ENCODE results near the gene IGBP1.
A peak's percentile ranks its signal among the peaks of the same experiment; 100 is the strongest.
"Not testable (repeated sequence)": the region's sequence is repeated elsewhere in the genome, so short reads cannot be mapped to it uniquely, and the experiment has no call there.

Gene IGBP1

DNA sequence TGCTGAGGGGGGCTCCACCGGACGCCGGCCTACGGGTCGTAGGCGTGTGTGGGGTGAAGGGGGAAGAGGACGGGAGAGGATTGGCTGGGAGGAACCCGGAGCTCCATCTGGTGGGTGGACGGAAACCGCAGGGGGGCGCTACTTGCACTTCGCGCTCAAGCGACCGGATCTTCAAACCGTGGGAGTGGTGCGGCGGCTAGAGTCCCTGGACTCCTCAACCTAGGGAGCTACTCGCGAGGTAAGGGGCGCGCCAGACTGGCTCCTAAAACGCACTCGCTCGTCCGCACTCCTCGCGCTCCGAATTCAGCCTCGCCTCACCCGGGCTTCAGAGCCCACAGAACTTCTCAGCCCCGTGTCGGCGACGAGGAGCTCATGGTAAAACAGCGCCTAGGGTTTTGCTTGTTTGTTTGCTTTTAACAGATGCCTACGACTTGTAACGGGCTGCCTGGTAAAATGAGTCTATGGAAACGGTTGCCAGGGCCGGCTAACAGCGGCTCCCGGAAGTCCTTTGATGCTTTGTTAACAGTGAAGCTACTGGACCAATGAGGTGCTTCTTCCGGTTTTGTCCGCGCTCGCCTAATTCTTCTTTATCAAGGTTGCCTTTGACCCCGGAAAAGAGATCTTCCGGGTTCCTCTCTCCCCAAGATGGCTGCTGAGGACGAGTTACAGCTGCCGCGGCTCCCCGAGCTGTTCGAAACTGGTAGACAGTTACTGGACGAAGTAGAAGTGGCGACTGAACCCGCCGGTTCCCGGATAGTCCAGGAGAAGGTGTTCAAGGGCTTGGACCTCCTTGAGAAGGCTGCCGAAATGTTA is at the start of gene IGBP1:
Gene IGBP1 (plus strand): TSS at position 145 of the 813 bp plus-strand sequence. CDS start 501 bp downstream, at position 646.
- DNase-seq, result peak; percentile 88

DNA sequence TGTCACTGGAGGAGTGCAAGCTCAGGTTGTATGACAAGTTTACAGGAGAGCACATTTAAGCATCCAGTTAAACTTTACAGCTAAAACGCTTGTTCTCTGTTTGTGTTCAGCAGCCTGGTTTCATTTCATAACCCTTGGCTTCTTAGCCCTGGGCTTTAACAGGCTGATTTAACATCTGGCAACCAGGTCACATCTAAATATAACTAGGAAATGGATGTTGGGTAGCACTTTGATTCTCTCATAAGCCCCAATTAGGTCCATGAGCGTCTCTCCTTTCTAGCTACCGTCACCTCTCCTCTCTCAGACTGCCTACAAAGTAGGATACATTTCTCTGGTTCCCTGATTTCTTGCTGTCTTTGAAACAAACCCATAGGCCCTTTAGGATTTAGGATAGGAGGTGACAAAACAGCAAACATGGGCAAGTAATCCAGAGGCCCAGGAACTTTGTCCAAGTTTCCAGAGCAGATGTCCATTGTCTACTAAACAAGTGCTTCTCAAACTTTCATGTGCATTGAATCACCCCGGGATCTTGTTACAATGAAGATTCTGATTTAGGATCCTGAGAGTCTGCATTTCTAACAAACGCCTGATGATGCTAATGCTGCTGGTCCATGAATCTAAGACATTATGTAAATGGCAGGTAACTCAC is 48.5 kb upstream of the IGBP1 start:
- DNase-seq, result no peak

DNA sequence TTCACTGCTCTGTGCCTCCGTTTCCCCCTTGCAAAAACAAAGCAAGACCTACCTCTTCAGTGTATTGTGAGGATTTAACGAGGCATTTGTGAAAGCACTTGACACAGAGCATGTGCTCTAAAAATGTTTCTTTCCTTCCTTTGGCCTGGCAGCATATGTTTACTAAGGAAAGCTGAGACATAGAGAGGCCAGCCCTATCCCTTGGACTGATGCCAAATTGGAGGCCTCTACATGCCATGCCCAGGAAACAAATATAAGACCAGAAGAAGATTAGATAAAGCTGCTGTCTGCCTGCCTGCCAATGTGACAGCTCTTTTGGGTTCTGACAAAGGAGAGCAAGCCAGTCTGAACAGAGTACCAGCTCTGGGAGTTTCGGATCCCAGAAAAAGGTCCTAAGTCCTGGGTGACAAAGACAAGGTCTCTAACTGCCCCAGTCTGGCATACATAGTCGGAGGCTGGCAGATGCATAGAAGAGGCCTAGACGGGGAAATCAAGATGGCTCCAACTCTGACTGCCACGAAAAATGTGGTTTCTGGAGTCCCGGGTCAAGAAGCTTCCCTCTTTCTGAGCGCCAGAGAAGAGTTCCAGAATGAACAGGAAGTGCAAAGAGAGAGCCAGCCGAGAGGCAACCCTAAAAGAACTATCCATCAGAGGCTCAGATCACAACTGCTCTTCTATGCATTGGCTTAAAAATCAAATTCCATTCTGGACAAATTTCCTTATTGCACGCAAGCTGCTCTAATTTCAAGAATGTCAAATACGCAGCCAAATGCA is 45.2 kb upstream of the IGBP1 start:
- peak; percentile 31 for DNase-seq

DNA sequence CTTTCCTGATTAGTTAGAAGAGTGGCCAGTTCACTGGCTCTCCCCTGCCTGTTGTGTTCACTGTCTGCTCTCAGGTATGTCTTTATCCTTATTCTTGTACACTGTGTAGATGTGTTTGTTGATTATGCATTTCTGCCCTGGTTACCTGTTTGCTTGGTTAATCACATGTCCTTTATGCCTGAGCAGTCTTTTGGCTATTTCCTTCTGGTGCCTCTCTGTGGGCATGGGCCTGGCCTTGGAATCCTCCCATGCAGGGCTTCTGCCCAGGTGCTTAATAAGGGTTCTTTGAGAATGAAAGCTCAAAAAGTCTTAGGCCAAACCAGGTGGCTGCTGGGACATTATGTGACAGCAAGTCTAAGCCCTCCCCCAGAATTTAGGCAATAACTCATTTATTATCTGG is 44.5 kb upstream of the IGBP1 start:
- DNase-seq, result no peak

DNA sequence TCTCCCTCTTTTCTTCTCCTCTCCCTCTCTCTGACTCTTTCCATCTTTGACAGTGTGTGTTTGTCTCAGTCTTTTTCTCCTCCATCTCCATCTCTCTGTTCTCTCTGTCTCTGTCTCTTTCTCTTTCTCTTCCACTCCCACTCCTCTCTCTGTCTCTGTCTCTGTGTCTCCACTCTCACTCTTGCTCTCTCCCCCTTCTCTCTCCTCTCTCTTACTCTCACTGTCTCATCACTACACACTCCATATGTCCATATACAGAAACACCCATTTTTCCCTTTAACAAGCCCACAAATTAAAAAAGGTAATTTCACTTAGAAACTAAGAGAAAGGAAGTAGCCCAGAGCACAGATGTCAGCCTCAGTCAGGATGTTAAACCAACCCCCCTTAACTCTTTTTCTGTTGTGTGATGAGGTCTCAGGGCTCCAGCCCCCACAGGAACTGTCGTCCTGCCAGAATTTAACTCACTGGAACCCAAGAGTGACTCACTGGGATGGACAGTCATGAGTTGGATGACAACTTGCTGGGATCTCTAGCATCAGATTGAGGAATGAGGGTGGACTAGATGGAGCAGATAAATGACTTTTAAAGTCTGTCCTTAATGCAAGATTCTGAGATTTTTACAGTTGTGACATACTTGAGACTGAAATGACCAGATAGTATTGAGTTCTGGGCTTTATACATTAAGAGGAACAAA is 43.5 kb upstream of the IGBP1 start:
- DNase-seq, result no peak

DNA sequence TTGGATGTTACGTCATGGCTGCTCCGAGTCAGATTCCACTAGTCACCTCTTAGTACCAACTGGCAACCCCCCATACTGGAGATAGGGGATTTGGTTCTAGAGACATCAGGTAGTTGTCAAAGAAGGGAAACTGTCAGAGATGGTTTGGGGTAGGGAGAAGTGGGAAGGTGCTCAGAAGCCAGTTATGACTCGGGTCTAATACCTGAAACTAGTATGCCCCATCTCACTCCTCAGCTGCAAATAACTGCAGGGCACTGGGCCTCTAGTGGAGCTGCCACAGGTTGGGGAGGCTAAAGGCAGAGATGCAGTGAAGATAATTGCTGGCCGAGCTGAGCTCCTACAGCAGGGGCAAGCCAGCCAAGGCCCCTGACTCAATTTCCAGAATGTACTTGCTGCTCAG is 41.0 kb upstream of the IGBP1 start:
- DNase-seq, result no peak

DNA sequence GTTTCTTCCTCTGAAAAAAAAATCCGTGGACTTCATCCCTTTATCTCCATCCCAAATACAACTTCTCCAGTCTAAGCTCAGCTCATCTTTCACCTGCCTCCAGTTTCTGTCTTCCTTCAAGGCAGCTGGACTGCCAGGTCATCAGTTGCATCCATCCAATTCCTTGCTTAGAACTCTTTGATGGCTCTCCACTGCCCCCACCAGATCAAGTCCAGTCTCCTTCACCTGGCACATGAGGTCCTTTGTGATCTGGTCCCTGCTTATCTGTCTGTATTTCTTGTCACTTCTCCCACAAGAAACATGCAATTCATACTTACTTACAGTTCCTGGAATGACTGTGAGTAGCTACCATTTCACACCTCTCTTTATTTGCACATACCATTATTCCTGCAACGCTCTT is 37.2 kb upstream of the IGBP1 start:
- DNase-seq, result no peak

DNA sequence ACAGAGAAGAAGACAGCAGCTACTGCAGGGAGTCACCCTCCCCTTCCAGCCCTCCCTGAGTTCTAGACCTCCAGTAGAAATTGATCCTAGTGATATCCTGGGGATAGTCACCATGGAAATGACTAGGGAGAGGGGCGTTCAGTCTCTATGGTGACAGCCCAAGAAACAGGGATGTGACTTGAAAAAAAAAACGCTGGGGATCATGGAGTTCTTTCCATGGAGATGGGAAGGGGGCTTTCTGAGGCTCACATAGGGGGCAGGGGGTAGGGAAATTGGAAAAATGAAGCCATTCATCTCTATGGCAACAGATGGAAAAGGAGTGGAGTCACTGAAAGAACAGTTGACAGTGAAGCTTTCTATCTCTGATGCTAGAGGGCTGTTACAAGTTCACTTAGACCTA is 28.0 kb upstream of the IGBP1 start:
- DNase-seq, result no peak

DNA sequence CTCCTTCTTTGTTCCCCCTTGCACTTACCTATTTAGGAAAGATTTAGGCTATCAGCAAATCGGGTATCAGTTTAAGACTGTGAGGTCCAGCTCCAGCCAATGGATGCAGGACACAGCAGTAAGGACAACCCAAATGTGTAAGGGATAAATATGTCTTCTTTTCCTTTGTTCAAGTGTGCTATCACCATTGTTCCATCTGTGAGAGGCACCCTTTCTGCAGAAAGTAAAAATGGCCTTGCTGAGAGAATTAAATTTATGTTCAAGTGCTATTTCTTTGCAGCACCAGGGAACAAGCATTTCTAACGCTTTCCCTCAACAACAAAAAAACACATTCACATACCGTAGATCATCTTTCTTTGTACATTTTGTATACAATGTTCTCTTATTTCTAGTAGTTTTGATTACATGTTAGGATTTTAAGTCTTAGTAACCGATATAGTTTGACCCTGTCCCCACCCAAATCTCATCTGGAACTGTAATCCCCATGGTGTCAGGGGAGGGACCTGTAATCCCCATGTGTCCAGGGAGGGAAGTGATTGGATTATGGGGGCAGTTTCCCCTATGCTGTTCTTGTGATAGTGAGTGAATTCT is 21.7 kb upstream of the IGBP1 start:
- not testable (repeated sequence) for DNase-seq

DNA sequence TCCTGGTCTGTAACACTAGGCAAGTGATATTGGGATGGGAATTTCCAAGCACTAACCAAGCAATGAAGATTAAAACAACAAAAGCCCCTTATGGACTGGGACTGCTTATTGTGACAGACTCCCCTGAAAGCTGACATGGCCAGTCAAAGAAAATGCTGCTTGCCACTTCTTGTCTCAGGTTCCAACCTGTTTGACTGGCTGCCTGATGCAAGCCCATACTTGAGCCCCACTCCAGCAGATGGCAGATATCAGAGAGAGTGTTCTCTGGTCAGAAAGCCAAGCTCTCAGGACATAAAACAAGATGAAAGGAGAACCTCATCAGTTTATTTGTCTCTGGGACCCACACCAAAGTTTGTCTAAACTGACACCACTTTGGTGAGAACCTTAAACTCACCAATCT is 15.5 kb upstream of the IGBP1 start:
- no peak for DNase-seq

DNA sequence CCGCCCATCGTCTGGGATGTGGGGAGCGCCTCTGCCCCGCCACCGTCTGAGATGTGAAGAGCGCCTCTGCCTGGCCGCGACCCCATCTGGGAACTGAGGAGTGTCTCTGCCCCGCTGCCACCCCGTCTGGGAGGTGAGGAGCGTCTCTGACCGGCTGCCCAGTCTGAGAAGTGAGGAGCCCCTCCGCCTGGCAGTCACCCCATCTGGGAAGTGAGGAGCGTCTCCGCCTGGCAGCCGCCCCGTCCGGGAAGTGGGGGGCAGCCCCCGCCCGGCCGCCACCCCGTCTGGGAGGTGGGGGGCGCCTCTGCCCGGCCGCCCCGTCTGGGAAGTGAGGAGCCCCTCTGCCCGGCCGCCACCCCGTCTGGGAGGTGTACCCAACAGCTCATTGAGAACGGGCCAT is 10.2 kb upstream of the IGBP1 start:
- DNase-seq, result not testable (repeated sequence)

DNA sequence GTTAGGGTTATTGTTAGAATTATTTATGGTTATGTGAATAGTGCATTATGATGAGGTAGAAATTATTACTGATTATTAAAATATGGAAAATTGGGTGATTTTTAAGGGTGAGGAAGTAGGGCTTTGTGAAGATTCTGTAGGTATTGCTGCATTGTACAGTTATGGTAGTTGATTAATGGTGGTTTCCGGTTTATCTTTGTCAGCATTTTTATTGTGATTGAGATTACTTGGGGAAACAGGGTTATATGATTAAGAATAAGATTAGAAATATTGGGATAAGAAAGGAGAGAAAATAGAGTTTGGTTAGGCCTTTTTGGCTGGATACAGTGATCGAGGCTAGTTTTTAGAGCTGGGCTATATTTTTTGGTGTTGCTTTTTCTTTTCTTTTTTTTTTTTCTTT is 8.6 kb upstream of the IGBP1 start:
- no peak for DNase-seq

DNA sequence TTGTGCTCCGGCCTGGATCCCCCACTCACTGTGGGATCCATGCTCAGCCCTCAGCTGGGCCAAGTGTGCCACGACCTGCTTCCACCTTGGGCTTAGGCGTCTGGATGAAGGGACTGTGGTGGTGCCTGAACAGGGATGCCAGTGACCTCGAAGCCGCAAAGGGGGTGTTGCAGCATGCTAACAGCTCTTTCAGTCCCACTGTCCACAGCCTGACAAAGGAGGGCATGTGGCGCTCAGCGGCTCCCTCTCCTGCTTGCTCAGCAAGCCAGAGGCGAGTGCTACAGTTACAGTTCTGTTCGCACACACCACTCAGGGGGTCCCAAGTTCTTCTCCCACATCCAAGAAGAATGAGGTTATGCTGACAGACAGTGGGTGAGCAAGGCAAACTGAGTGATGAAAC is 5.2 kb upstream of the IGBP1 start:
- no peak for DNase-seq

DNA sequence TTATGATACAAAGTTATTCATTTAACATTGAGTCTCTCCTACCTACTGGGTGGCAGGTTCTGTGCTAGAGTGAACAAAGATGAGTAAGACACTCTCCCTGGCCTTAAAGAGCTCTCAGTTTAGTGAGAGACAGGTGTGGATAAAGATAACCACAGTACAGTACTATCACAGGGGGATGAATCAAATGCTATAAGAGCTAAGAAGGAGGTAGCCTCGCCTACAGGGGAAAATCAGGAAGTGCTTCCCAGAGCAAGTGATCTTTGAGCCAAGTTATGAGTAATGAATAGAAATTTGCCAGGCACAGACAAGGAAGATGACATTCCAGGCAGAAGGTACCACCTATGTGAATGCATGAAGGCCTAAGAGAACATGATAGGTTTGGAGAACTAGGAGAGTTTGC is 3.4 kb upstream of the IGBP1 start:
- DNase-seq, result no peak

DNA sequence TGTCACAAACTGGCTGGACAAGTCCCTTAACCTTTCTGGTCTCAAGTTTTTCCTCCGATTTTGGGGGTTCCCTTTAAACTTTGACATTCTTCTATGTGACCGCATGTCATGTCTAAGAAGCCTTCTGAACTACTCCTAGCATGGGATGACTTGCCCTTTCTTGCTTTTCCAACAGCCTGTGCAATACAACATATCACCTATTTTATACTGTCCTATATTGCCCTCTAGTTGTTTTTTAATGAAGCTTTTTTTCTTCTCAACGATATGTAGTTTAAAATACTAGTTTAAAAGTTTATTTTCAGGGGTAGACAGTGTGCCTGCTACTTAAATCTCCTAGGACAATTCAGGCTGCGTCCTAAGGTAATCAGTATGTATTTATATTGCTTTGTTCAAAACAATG is 1.0 kb upstream of the IGBP1 start:
- DNase-seq, result no peak

DNA sequence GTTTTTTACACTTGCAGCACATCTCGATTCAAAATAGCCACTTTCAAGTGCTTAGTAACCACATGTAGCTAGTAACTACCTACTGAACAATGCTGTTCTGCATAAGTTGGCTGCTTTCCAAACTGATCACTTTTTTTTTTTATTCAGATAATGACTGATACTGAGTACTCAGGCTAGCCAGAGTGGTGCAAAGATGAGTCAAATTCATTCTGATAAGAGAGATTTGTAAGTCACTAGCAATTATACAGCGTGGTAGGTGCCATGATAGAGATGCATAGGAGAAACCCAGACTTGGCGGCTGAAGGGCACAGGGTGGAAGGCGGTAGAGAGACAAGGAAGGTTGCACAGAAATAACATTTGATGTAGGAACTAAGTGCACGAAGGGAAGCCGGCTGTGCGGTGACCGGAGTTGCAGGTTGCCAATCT is 357 bp upstream of the IGBP1 start:
- no peak for DNase-seq

DNA sequence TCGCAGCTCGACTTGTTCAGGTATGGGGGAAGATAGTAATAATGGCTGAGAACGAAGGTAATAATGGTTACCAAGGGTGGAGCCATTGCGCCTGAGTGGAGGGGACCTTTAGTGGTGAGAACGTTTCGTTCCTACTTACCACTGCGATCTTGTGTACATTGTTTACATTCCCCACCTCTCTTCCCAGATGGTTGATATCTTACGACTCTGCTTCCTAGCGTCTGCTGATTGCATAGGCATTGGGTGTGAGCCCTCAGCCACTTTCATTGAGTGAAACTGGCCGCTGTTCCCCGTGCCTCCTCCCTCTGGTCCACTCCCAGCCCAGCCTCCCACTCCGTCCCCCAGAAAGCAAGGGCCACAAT is 850 bp downstream of the IGBP1 start:
- DNase-seq, result no peak

DNA sequence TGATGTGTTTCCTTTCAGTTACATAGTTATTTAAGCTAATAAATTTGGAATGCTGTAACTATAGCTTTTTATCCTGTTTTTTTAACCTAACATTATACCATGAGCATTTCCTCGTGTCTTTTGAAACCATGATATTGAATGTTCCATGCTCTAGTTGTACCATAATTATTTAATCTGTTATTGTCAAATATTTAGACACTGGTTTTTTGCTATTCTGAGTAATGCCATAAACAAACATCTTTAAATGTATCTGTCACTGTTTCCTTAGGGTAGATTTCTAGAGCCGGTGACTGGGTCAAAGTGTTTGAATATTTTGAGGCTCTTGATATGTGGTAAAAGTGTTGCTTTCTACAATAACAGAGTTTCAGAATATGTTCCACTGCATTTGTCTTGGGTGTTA is 5.4 kb downstream of the IGBP1 start:
- DNase-seq, result no peak

DNA sequence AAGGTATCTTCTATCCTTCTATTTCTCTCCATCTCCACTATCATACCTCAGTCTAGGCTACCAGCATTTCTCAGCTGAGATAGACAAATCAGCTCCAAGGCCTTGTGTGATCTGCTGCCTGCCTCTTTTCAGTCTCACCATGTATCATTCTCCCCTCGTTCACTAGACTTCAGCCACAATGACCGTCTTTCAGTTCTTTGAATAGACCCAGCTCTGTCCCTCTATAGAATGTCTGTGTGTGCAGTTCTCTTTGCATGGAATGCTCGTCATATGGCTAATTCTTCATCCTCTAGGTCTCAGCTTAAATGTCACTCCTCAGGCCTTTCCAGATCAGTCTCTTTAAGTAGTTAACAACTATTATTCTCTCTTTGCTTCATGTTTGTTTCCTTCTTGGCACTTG is 6.5 kb downstream of the IGBP1 start:
- DNase-seq, result no peak

DNA sequence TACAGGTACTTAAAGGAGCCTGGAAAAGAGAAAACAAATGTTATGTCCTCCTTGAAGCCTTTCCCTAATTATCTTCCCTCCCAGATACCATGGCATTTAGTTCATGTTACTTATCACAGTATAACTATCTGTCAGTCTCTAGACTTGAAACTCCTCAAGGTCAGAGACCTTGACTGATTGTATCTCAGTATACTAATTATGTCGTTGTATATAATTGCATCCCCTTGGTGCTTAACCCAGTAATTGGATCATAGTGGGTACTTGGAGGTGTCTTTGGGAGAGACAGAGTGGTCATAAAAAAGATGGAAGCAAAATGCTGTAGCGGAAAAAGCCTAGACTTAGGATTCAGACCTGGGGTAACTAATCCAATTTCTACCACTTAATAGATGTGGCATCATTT is 8.1 kb downstream of the IGBP1 start:
- DNase-seq, result no peak

DNA sequence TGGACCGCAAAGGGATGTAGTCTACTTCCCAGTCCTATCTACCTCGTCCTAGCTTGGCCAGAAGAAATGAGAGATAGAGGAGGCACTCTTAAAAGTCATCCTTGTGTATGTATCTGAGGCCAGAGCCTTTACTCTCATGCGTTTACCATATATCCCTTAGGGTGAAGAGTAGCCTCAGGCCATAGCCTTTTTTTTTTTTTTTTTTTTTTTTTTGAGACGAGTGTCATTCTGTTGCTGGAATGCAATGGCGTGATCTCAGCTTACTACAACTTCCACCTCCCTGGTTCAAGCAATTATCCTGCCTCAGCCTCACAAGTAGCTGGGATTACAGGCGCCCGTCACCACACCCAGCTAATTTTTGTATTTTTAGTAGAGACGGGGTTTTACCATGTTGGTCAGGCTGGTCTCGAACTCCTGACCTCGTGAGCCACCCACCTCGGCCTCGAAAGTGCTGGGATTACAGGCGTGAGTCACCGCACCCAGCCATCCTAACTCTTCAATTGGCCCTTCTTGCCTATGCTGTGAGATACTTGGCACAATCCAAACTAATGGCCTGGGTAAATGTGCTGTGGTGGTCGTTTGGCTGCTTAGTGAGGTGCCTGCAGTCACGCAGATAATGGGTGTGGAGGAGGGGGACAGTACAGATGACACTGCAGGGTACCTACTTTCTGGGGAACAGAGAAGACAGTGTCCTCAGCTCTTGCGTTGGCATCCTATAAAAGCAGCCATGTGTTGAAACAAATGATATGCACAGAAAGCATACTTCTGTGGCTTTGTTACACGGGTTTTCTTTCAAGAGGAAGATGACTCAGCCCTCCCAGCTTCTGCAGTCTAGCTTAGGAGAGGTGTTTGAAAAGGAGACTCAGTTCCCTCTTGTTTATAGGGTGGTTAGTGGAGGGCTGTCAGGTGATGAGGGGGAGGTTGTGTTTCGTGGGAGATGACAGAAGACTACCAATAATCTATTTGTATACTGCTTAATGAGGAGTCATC is 33.6 kb downstream of the IGBP1 start:
- DNase-seq, result no peak

Data from femur (tissue), 1 donor.